OCI-LY7 (cell line): ENCODE data around the gene CTSZ.

Experiments used
- EZH2phosphoT487 ChIP-seq: fragments of 200-600 bp; sonication (generic); IDR thresholded peaks from 2 replicates; pipeline ENCODE4 v1.6.1; 2018; ENCODE audit warnings: low read depth, borderline replicate concordance, mild to moderate bottlenecking, mixed run types, antibody characterized with exemption, low read length, moderate library complexity, mixed read lengths
- TF ChIP-seq, protein P1 (sequence below): fragments of 200-600 bp; sonication (generic); conservative IDR thresholded peaks from 2 replicates; pipeline ENCODE4 v1.5.1; 2014; ENCODE audit warnings: mild to moderate bottlenecking, antibody characterized with exemption, low read length, moderate library complexity, mixed read lengths

DNA sequence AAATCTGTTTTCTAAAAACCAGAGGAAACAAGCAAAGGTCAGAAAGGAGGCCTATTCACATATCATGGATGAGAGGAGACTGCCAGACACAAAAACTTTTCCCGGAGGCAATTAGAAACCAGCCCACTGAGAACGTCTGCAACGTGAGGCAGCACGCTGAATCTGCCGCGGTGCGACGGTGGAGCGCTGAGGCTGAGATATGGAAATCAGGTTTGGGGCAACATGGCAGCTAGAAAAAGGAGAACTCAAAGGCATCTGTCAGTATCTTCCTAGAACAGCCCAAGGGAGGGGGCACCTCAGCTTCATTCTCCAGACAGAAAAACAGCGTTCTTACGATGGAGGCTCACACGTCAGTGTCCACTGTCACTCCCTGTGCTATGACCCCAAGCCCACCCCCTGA lies 30.3 kb upstream of the CTSZ start:
- TF ChIP-seq, protein P1, sequence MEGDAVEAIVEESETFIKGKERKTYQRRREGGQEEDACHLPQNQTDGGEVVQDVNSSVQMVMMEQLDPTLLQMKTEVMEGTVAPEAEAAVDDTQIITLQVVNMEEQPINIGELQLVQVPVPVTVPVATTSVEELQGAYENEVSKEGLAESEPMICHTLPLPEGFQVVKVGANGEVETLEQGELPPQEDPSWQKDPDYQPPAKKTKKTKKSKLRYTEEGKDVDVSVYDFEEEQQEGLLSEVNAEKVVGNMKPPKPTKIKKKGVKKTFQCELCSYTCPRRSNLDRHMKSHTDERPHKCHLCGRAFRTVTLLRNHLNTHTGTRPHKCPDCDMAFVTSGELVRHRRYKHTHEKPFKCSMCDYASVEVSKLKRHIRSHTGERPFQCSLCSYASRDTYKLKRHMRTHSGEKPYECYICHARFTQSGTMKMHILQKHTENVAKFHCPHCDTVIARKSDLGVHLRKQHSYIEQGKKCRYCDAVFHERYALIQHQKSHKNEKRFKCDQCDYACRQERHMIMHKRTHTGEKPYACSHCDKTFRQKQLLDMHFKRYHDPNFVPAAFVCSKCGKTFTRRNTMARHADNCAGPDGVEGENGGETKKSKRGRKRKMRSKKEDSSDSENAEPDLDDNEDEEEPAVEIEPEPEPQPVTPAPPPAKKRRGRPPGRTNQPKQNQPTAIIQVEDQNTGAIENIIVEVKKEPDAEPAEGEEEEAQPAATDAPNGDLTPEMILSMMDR = no peak
- no peak for TF ChIP-seq EZH2phosphoT487
